Left ventricle myocardium inferior (tissue), 1 donor: ENCODE measurements around the gene SNRPA. TPM values are rescaled to one million over a fixed set of nuclear protein-coding genes. Genes with fewer than 3 reads are reported as not detected.
"Not testable (repeated sequence)": the region's sequence is repeated elsewhere in the genome, so short reads cannot be mapped to it uniquely, and the experiment has no call there.

ENCODE experiments used
- DNase-seq: peaks from one replicate; pipeline ENCODE4 v3.0.0-alpha.2; 2020
- H3K27ac ChIP-seq: fragments of 200-600 bp; replicated peaks from 2 replicates; pipeline ENCODE4 v1.8.0; 2021
- H3K27me3 ChIP-seq: fragments of 200-600 bp; 2 replicates; pipeline ENCODE4 v1.8.0; 2021; ENCODE audit warnings: low read depth
- H3K36me3 ChIP-seq: fragments of 200-600 bp; 2 replicates; pipeline ENCODE4 v1.8.0; 2021
- H3K4me1 ChIP-seq: fragments of 200-600 bp; 2 replicates; pipeline ENCODE4 v1.8.0; 2021
- H3K4me3 ChIP-seq: fragments of 200-600 bp; 2 replicates; pipeline ENCODE4 v1.8.0; 2021; ENCODE audit warnings: mild to moderate bottlenecking, moderate library complexity
- H3K9me3 ChIP-seq: fragments of 200-600 bp; replicated peaks from 2 replicates; pipeline ENCODE4 v1.8.0; 2021
- CTCF ChIP-seq: fragments of 200-600 bp; IDR thresholded peaks from 2 replicates; pipeline ENCODE4 v1.8.0; 2021; ENCODE audit warnings: antibody characterized with exemption, mild to moderate bottlenecking, borderline replicate concordance
- intact Hi-C: fragments of 100-400 bp; cut with micrococcal nuclease; formaldehyde crosslinking; loops from one replicate; pipeline ENCODE4 v1.11.0; 2022
- total RNA-seq: library from RNA; stranded (reverse); fragmentation: NEBNext Ultra II Directional; extraction: Animal tissue kit (Norgen Biotek cat#: 25700); gene quantifications from one replicate; pipeline ENCODE4 v1.2.1, GENCODE V29; 2021
- donor health status: DM: no; HTN: yes; CAD: no; lungs with severe emphysema.

Gene SNRPA
- total RNA-seq, 1 donor from 2014 or later: 27.9 TPM

- intact Hi-C loops: no loop called here
- no peaks in the 10 kb centered on the region for H3K9me3 ChIP-seq
- H3K4me1 ChIP-seq: peaks cover 19% of the 10 kb centered on the region
- TF ChIP-seq CTCF: no peak
- H3K4me3 ChIP-seq: no peak overlapping the region
- H3K36me3 ChIP-seq: no peaks in the 10 kb centered on the region
- no peaks in the 10 kb centered on the region for H3K27me3 ChIP-seq
- no peak overlapping the region for H3K27ac ChIP-seq
- no peak for DNase-seq
These were observed 30.1 kb downstream of the SNRPA start for GRCh38 chr19:40781140-40781539.

GRCh38 chr19:40783711-40784110, 32.7 kb downstream of the SNRPA start:
- TF ChIP-seq CTCF: no peak
- Histone ChIP-seq H3K27me3 (no peaks in the 10 kb centered on the region), H3K27ac (no peak overlapping the region), H3K4me3 (no peak overlapping the region), H3K9me3 (no peaks in the 10 kb centered on the region), H3K36me3 (peaks cover 7% of the 10 kb centered on the region), H3K4me1 (peaks cover 6% of the 10 kb centered on the region)
- DNase-seq: no peak
- intact Hi-C loops: no loop called here

GRCh38 chr19:40784146-40784545, 33.1 kb downstream of the SNRPA start:
- H3K27me3 ChIP-seq, H3K4me1 ChIP-seq, intact Hi-C loops, H3K36me3 ChIP-seq, H3K4me3 ChIP-seq, H3K9me3 ChIP-seq, DNase-seq, H3K27ac ChIP-seq: not testable (repeated sequence)

- TF ChIP-seq CTCF: no peak
- H3K9me3 ChIP-seq: no peaks in the 10 kb centered on the region
- no peak overlapping the region for H3K4me3 ChIP-seq
- H3K4me1 ChIP-seq: no peaks in the 10 kb centered on the region
- intact Hi-C loops: no loop called here
- H3K36me3 ChIP-seq: peaks cover 14% of the 10 kb centered on the region
- no peak for DNase-seq
- H3K27ac ChIP-seq: no peak overlapping the region
- no peaks in the 10 kb centered on the region for H3K27me3 ChIP-seq
These were observed 34.5 kb downstream of the SNRPA start for GRCh38 chr19:40785526-40785925.

- H3K36me3 ChIP-seq: peaks cover 17% of the 10 kb centered on the region
- intact Hi-C loops: no loop called here
- TF ChIP-seq CTCF: no peak
- H3K27ac ChIP-seq: no peak overlapping the region
- no peak overlapping the region for H3K4me3 ChIP-seq
- DNase-seq: no peak
- H3K9me3 ChIP-seq: no peaks in the 10 kb centered on the region
- H3K4me1 ChIP-seq: no peaks in the 10 kb centered on the region
- no peaks in the 10 kb centered on the region for H3K27me3 ChIP-seq
These were observed 35.3 kb downstream of the SNRPA start for GRCh38 chr19:40786060-40787037.

GRCh38 chr19:40791349-40791748, 40.3 kb downstream of the SNRPA start:
- Histone ChIP-seq H3K36me3 (peaks cover 31% of the 10 kb centered on the region), H3K4me1 (no peaks in the 10 kb centered on the region), H3K9me3 (no peaks in the 10 kb centered on the region), H3K4me3 (no peak overlapping the region), H3K27ac (no peak overlapping the region), H3K27me3 (no peaks in the 10 kb centered on the region)
- intact Hi-C loops: no loop called here
- no peak for DNase-seq
- no peak for TF ChIP-seq CTCF
